ENCODE results near the gene TOLLIP.

GRCh38 chr11:1305501-1306056, 3.9 kb downstream of the TOLLIP start:
- no peak for TF ChIP-seq CTCF (IDR thresholded peaks at IDR 0.05)
- no peak for TF ChIP-seq POLR2A (IDR thresholded peaks at IDR 0.05)
- TF ChIP-seq EP300 (IDR thresholded peaks at IDR 0.05) = no peak
- no peak for TF ChIP-seq POLR2AphosphoS5 (IDR thresholded peaks at IDR 0.05)
